Stimulated activated CD4-positive, alpha-beta T cell treated with anti-CD3 and anti-CD28 coated beads, Interleukin-15, amount 100 ng/mL, for 24 hours (primary cell): ENCODE measurements around the gene GATA5.

Experiments
- DNase-seq: peaks from one replicate; pipeline ENCODE4 v3.0.0-alpha.2; 2020

Gene GATA5, protein sequence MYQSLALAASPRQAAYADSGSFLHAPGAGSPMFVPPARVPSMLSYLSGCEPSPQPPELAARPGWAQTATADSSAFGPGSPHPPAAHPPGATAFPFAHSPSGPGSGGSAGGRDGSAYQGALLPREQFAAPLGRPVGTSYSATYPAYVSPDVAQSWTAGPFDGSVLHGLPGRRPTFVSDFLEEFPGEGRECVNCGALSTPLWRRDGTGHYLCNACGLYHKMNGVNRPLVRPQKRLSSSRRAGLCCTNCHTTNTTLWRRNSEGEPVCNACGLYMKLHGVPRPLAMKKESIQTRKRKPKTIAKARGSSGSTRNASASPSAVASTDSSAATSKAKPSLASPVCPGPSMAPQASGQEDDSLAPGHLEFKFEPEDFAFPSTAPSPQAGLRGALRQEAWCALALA

DNA sequence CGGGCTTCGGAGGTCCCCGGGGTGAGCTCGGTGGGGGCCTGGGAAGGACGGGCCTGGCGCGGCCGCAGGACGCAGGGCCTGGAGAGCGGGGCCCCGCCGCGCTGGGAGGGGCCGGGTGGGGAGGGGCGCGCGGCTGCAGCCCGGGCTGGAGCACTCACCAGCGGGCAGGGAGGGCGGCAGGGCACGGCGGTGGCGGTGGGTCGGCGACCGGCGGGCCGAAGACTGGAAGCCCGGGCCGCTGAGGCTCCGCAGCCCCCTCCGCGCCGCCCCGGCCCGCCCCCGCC, at the start of gene GATA5:
Gene GATA5 (minus strand): TSS at position 224 of the 284 bp plus-strand sequence. CDS start 474 bp downstream, outside the sequence.
- DNase-seq, result no peak

DNA sequence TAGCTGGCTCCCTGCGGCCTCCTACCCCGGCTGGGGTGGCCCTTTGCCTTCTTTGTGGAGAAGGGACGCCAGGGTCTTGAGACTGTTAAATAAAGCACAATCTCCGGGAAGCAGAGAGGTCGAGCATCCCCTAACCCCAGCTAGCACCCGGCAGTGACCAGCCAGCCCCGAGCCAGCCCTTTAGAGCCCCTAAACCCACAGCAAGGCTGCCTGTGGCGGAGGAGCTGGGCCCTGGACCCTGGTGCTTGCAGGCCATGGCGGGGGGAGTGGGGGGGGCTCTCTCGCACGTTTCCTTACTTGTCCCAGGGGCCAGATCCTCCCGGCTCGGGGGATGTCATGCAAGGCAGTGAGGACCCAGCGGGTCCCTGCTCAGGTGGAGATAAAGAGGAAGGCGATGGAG, 49.2 kb upstream of the GATA5 start:
- DNase-seq, result no peak

DNA sequence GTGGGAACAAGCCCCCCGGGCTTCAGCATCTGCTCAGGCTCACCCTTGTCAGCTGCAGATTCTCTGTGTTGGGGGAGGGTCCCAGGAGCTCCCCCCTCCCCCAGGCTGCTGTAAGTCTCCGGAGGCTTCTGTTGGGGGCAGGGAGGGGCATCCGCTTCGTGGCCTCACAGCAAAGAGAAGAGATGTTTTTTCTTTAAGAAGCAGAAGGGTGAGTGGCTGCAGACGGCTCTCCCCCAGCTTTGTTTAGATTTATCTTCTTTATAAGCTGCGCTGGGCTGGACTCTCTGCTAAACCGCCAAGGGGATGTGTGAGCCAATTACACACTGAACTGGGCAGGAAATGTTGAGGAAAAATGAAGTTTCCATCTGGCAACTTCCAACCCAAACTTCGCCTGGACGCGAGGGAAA, 48.7 kb upstream of the GATA5 start:
- no peak for DNase-seq

DNA sequence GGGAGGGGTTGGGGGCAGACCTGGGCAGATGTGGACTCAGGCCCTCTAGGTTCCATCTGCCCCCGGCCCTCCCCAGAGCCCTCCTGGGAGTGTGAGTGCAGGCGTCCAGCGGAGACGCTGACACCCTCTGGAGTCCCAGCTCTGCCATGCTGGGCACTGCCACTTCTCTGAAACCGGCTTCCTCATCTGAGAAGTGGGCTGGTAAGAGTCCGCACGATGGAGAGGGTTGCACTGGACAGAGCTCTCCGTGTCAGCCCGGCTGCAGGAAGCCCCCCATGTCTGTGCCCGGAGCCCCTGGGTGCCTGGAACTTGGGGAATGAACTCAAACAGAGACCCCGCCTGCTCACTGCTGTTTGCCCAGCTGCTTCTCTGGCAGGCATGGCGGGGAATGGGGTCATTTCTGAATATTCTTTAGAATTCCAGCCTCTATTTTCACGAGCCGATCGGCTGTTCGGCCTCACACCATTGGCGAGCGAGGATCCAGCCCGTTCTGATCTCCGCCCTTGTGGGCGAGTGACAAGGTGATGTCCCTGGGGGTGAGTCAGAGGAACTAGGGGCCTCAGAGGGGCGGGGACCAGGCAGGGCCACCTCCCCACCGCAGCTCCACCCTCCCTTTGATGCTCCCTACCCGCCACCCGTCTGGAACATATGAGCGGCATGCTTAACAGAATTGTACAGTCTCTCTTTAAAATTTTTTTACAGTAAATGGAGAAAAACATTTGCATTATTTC, 47.8 kb upstream of the GATA5 start:
- peak; percentile 87 for DNase-seq

DNA sequence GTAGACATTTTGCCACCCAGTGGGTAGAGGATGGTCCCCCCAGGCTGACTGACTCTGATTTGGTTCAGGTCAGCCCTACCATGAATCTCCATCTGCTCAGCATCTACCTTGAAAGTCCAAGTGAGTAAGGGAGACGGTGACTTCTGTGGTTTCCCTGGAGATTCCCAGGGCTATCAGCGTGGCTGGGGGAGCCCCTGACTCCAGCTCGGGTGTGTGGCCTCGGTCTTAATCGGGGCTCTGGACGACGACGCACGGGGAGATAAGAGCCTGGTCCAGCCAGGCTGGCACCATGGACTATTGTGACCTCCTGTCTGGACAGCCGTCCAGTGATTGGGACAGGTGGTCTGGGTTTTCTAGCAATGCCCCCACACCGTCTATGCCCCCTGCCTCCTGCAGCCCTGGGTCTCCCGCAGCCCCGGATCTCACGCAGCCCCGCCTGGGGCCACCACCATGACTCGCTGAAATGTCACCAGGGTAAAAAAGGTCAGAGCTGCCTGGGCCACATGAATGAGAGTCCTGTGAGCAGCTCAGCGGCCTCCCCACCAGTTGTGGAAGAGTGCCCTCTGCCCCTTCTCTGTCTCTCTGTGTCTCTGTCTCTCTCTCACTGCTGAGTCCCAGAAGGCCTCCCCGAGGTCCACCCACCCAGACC, 47.1 kb upstream of the GATA5 start:
- peak; percentile 38 for DNase-seq

DNA sequence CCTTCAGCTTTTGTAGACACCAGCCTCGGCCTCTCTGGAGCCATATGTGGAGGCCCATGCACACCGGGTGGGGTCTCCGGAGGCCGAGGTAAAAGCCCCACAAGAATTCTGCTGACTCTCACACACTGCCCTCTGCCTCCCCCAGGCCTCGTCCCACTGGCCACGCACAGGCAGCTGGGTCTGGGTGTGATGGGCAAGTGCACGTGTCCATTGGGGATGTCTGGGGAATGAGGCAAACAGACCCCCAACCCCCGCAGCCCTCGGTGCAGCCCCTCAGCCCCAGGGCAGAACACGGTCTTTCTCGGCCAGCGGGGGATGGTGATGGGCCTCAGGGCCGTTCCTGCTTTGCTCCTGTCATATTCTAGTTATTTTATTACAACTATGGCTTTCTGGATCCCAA, 44.0 kb upstream of the GATA5 start:
- no peak for DNase-seq

DNA sequence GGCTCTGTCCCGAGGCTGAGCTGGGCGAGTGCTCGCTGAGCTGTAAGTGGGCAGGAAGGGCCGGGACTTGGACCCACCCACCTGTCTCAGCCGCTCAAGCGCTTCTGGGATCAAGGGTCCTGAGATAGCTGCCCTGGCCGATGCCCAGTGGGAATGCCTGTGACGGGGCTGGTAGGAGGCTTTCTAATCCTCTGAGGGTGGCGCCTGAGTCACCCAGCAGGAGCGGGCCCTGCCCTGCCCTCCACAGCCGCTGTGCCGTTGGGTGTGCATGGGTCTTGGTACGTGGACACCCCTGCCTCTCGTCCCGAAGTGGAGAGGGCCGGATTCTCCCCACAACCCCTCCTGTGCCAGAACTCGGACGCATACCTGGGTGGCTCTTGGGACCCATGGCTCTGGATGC, 43.1 kb upstream of the GATA5 start:
- no peak for DNase-seq

DNA sequence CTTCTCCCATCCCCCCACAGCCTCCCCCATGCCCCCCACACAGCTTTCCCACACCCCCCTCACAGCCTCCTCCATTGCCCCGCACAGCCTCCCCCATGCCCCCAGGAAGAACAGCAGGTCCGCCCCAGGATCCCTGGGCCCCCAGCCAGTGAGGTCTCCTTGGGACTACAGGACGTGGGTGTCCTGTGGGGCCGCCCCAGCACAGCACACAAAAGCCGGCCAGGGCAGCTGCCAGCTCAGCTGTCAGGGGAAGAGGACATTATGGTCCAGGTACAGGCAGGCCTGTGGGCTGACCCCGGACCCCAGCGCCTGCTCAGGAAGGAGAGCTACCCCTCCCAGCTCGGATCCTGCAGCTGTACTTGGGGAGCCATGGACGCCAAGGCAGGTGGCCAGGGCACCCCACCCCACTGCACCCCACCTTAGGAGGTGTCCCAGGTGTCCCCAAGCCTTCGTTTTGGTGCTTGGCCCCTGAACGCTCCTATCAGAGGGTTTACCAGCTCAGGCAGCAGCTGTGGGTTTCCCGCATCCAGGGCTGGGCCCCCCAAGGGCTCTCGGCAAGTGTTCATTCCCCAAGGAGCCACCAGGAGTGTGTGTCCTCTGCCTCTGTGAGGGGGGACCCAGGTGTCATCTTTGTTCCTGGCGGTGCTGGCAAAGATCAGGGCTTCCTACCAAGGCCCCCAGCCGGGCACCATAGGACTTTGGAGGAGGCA, 42.3 kb upstream of the GATA5 start:
- DNase-seq, result no peak

DNA sequence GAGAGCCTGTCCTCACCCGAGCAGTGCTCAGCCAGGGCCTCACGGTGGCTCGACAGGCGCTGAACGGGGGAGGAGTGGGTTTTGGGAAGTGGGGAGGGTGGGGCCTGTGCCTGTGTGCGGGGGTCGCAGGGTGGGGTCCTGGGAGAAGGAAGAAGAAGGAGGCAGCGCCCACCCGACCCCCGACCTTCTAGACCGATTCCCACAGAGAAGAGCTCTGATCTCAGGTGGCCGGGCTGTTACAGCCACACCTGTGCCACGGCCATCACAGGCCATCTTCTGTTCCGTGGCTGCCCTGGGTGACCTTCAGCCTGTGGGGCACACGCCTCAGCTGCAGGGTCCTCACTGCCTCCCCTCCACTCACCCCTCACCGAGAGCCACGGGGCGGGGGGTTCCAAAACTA, 41.4 kb upstream of the GATA5 start:
- no peak for DNase-seq

DNA sequence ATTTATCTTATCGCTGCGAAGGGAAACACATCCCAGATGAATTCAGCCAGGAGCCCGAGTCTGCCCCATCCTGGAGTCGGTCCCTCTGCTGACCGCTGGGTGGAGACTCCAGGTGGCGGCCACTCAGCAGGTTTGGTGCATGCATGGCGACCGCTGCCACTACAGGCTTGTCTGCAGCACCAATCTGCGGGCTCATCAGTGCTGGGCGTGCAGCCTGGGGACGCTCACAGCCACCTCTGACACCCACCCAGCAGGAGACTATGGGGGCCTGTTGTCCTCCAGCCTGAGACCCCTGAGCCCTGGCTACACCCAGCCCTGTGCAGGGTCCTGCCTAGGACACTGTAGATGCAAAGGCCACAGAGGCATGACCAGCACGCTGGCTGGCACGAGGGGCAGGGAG, 40.5 kb upstream of the GATA5 start:
- DNase-seq, result no peak

DNA sequence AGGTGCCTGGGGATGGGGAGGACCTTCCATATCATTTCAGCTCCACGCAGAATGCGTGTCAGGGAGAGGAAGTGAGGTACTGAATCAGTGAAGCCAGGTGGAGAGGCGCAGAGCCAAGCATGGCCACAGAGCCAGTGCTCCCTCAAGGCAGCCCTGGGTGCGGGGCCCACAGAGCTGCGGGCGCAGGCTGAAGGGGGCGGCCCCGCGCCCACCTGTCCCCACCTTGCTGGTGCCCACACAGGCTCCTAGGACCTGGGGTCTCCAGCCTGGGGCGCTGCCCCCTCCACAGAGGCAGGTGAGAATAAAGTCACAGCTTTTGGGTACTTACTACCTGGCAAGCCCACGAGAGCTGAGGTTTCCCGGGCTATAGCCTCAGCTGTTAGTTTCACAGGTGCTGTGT, 40.0 kb upstream of the GATA5 start:
- DNase-seq, result no peak

DNA sequence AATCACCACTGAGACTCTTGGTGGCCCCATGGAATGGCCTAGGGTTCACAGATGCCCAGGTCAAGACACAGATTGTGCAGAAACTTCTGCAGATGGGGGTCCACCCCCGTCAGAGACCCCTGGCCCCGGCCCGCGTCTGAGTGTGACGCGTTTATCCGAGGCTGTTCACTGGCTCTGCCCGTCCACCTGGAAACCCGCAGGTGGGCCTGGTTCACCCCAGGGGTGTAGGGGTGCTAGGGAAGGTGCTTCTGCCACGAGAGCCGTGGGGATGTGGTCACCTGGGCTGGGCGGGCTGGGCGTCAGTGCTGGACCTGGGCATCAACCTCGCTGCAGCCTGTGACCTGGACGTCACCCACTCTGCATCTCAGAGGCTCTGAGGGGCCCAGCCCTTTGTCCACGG, 39.5 kb upstream of the GATA5 start:
- no peak for DNase-seq

DNA sequence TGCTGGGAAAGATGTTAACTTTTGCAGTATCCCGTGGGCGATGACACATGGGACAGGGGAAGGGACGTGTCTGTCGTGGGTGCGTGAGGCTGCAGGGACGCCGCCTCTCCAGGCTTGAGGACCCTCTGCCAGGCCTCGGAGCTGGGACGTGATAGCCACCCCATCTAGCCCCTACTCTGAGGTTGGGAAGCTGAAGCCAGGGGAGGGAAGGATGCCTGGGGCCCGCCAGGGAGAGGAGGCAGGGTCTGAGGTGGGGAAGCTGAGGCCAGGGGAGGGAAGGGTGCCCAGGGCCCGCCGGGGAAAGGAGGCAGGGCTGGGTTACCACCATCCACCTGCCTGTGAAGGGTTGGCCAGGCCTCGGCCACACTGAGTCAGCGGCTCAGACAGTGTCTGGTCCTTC, 38.2 kb upstream of the GATA5 start:
- no peak for DNase-seq

DNA sequence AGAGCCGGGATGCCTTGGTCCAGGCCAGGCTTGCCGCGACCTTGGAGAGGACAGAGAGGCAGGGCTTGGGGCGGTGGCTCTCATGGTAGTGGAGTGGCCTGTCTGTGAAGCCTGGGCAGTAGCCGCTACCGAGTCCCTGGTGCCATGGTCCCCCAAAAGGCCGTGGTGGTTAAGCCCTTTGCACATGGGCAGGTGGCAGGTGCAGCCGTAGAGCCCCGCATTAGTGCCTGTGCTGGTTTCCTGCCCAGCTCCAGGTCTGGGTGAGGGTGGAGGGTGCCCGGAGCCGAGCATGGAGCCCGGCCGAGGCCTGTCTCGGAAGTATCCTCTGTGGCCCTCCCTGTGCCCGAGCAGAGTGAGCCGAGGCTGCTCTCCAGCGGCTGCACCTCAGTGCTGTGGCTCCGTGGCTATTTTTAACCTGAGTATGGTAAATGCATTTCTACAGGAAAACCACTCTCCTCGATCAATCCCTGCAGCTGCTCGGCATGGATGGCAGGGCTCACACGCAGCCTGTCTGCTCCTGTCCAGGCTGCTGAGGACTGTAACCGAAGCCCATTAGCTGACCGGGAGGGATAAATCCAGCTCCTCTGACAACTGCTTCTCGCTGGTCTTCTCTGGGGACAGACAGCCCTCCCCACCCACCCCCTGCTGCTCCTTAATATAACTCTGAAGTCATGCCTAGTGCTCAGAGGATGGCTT, 36.3 kb upstream of the GATA5 start:
- DNase-seq, result no peak

DNA sequence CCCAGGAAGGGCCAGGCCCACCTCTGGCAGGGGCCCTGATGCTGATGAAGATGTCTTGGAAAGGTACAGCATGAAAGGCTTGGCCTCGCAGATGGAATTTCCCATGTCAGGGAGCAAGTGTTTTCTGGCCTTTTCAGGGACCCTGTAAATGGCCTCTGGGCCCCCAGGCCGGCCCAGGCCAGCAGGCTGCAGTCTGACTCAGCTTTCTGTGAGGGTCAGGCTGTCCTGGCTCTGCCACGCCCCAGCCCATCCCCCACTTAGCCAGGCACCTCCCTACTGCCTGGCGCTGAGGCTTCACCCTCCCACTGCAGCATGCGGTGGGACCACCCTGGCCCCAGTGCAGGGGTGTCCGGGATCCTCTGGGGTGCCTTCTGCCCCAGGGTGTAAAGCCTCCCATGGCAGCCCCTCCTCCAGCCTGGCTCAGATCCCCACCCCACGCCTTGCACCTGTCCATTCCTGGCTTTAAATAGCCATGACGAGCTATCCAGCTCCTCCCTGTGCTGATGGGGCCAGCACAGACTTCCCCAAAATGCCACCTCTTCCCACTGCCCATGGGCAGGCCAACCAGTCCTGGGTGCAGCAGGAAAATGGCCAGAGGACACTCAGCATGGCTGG, 35.6 kb upstream of the GATA5 start:
- DNase-seq, result no peak

DNA sequence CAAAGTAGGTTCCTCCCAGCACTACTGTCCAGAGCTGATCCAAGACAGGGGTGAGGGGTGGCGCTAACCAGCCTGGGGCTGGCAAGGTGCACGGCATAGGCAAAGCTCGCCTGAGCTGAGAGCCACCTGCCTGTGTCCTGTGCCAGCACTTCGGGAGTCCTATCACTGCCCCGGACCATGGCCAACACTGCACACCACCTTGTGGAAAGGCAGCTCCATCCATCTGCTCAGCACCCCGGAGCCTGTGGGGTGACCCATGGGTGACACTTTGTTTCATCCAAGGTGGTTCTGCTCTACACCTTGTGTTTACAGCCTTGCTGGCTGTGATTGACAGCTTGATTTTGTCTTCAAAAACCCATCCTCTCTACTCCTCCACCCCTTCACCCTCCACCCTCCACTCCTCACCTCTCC, 32.9 kb upstream of the GATA5 start:
- no peak for DNase-seq

DNA sequence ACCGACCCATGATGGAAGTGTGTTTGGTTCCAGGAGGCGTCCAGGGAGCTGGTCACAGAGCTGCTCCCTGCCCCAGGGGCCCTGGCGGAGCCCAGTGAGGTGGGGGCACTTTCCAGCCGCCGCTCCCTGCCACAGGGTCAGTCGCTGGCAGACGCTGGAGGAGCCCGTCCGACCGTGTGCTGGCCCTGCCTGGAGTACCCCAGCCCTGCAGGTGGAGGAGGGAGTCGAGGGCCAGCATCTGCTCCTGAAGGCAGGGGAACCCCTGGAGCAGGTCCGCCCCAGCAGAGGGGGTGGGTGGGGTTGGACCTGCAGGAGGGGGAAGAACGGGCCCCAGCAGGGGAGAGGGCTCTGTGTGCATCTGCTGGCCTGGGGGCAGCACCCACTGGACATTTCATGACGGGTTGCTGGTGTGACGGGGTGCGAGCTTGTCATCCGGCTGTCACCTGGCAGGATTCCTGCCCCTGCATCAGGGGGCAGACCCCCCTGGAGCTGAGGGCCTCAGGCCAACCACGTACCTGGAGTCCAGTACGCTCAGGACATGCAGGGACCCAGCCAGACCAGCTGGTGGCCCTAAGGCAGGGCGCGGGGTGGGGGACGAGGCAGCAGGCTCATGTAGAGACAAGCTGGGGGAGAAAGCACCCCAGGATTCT, 32.3 kb upstream of the GATA5 start:
- DNase-seq, result no peak

DNA sequence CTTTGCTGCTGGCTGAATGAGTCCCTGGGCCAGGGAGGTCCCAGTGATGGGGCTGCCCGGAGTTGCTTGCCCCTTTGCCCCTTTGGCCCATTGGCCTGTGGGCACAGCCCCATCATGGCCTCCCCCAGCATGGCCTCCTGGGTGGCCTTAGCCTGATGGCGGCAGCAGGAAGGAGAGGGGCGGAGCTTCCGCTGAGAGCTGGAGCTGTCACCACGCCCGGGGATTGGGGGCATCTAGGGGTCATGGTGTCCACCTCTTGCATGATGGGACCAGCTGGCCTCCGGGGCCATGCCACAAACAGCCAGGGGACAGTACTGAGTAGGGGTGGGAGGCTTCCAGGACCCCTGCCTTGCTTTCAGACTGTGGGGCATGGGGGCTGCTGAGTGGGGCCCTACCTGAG, 31.5 kb upstream of the GATA5 start:
- no peak for DNase-seq

DNA sequence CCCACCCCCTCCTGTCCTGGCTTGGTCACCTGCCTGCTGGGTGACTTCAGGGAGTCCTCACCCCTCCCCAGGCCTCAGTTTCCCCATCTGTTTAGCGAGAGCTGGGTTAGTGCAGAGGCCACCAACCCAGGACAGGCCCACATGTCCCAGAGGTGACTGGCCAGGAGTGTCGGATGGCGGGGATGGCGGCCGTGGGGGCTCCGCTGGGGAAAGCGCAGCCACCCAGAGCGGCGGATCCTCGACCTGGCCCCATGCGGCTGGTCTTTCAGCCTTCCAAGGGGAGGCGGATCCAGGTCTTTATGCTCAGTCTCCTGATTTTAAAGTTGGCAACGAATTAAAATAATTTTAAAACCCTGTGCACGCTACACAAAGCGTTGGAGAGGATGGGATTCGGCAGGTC, 31.0 kb upstream of the GATA5 start:
- DNase-seq, result no peak

DNA sequence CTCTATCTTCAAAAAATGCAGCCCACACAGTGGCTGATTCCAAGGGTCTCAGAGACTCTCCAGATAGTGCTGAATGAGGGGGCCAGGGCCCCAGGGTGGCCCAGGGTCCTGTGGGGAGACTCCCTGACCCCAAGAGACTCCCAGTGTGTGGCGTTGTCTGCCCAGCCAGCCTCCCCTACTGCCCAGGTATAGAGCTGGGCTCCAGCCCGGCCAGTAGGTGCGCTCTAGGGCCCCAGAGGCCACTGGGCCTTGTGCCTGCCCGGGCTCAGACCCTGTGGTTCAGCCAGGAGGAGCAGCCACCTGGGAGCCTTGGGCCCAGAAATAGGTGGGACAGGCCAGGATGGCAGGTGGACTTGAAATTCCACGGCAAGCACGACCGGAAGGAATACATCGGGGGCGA, 30.3 kb upstream of the GATA5 start:
- no peak for DNase-seq

DNA sequence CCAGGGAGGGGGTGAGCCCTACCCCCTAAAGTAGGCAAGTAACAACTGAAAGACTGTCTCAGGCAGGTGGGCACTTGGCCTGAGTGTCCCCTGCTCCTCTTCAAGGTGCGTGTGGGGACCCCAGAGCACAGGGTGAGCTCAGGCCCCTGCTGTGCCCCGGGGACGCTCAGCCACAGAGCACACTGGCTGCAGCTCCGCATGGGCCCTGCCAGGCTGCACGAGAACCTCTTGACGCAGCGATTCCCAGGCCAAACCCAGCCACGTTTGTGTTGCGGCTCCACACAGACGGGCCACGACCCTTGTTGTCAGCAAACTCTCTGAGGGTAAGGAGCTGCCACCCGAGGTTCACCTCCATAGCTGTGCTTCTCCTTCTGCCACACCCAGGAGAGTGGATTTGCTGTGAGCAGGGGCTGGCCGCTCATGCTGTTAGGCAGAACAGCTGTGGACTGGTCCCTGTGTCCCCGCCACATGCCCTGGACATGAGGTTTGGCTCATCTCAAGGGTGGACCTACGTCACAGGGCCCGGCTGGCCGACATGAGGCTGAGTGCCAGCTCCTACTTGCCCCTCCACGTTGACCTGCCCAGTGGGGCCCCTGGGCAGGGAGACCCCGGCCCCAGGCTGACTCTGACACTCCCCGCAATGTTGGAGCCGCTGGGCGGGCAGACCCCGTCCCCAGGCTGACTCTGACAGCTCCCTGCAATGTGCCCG, 29.7 kb upstream of the GATA5 start:
- DNase-seq, result no peak
